Inflammatory macrophage treated with lipopolysaccharide for 1 hour (primary cell): ENCODE results near the gene KCNMA1.
A peak's percentile ranks its signal among the peaks of the same experiment; 100 is the strongest.

Source experiments
- DNase-seq, 2 donors: peaks; one replicate each; pipeline ENCODE4 v3.0.0-alpha.2; 2020 to 2022

KCNMA1 gene

DNA sequence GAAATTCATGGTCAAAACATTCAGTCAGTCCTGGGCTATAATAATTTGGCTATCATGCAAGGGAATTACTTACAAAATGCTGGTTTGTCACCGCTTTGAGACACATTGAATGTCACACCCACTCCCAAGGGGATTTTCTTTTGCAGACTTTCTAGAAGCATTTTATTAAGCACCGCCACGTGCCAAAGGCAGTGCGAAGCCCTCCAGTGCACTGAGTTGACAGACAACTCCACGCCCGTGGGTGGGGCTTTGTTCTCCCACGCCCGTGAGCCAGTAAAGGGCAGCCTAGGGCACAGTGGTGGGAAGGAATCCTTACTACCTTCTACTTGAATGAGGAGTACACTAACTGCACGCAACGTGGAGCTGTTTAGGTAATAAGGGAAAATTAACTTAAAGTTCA is 515.8 kb downstream of the KCNMA1 start:
- no peak for DNase-seq

- no peak for DNase-seq
Measured at GRCh38 chr10:77120666-77121376, 516.8 kb downstream of the KCNMA1 start.

- DNase-seq, result no peak
Measured at GRCh38 chr10:77120012-77120411, 517.6 kb downstream of the KCNMA1 start.

DNA sequence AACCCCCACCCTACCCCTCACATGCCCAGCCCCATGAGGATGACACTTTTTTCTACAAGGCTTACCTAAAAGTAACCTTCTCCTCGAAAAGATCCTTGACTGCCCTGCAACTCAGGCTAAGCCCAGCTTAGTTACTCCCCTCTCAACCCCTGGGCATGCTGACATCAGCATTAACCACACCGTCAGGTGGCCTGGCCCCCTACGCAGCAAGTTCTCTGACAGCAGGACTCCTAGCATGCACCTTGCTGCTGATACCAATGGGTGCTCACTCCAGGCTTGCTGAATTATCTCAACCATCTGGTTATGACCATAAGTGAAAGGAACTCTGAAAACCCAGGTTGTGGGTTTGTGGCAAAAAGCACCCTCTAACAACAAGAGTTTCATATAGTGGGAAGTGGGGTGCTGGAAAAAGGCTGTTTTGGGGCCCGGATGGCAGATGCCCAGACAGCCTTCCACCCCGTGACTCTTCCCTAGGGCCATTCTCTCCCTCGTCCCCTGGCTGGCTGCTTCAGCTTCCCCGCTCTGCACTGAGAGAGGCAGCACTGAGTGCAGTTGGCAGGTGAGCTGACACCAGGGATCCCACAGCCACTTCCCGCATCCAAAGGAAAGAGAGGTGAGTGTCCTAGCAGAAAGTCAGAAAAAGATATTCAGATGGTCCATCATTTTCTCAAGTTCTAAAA is 518.9 kb downstream of the KCNMA1 start:
- DNase-seq, result no peak

GRCh38 chr10:77117501-77117900 is 520.1 kb downstream of the KCNMA1 start:
- no peak for DNase-seq

DNA sequence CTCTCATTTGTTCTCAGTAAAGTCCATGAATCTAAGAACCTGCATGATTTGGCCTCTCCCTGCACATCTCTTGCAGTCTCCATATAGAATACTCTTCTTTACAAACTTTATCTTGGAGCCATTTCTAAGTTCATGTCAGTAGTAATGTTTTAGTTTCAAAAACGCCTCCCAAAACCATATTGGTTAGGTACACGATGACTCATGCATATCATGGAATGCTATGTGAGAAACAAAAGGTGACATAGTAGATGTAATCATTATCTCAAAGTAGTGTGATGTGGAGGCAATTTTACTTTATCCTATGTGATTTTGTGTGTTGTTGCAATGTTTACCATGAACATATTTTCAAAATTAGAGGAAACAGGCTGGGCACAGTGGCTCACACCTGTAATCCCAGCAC is 520.7 kb downstream of the KCNMA1 start:
- no peak for DNase-seq

DNA sequence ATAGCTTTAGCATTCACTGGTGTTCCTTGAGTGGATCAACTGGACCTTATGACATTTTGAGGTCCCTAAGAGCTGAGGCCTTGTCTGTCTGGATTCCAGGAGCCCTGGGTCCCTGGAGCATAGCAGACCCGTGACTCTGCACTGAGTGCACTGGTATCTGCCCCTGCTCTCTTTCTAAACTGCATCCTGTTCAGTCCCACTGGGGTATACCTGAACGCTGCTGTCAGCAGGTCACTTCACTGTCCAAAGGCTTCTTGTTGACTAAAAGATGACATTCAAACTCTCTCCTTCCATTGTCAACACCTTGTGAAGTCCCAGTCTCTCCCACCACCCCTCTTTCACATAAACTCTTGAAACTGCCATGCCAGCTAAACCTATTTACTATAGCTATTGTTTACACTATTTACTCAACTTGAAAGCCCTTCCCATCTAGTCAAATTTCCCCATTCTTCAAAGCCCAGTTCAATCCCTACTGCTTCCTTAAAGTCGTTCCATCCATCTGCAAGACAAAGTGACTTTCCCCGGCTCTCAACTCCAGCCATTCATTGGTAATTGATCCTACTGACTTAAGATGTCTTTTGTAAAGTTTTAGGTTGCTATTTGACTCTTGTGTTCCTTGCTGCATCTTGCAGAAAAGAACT is 523.3 kb downstream of the KCNMA1 start:
- no peak for DNase-seq

DNA sequence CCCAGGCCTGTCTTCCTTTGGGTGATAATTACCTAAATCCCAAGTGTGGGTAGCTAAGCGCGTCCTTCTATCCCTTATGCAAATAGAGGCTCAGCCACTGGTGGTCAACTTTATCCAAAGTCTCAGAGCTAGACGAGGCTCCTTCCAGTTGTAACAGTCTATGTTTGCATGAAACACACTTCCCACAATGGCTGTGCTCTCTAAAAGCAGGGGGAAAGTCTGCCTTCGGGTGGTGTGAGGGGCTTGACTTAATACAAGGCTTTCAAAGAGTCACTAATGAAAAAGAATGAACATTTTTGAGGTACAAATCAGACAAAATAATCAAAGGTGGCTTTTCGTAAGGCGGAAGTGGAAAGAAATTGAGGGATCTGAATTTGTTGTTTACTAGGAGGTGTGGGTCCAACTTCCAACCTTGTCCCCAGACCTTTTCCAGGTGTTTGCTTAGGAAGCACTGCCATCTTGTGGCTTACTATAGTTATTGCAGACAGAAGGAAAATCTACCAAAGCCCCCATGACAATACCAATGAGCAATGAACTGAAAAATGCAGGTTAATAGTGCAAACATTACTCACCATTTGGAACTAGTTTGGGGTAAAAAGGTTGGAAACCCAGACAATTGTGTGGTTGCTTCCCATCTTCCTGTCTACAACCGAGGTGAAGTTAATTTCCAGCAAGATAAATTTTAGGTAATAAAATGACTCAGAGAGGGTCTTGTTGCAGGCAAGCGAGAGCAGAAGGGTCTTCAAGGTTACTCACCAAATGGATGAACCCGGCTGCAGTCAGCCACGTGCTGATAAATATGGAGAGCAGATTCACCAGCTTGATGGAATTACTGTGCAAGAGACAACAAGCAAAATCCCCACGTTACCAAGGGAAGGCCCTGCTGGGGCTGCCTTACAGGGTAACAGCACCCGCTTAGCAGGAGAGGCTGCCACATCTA is 525.7 kb downstream of the KCNMA1 start:
- DNase-seq, result peak; percentile 9 to 59

- DNase-seq, result no peak
Measured at GRCh38 chr10:77110757-77111156, 526.9 kb downstream of the KCNMA1 start.

GRCh38 chr10:77109351-77109994 is 528.1 kb downstream of the KCNMA1 start:
- DNase-seq, result no peak

DNA sequence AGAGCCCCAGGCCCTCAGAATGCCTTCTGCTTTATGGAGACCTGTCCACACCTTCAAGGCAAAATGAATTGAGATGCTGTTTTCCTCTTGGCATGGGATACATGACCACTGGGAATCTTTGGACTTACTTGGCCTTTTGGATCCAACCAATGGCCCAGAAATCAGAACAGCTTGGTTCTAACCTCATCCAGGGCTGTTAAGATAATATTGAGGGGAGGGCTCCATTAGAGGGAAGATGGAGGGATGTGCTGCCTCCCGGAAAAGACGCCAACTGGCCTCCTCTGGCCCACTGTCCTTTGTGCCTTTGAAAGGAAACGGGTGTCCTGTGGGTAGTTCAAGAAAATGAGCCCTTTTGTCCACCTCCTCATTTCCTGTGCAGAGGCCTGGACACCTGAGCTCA is 530.9 kb downstream of the KCNMA1 start:
- no peak for DNase-seq

GRCh38 chr10:77105761-77106221 is 531.8 kb downstream of the KCNMA1 start:
- DNase-seq, result no peak

DNA sequence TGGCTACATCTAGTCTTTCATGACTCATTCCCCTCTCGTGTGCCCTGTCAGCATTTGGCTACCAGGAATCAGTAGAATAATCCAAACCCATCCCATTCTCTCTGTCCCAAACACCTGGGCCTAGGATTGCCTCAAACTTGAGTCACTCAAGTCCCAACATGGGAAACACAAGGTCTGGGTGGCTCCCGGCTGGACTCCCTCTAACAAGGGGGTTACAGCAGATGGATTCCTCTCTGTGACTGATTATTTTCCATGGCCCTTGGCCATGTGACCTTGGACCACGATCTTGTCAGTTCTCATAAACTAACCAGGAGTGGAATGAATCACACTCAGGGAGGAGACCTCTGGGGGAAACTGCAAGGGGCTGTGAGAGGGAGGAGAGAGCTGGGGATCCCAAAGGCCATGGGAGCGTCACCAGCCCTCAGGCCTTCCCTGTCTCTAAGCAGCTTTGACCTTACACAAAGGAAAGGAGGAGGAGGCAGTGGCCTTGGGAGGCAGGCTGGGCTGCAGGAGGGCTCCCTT is 533.1 kb downstream of the KCNMA1 start:
- DNase-seq, result no peak

GRCh38 chr10:77103213-77103612 is 534.4 kb downstream of the KCNMA1 start:
- DNase-seq, result no peak

DNA sequence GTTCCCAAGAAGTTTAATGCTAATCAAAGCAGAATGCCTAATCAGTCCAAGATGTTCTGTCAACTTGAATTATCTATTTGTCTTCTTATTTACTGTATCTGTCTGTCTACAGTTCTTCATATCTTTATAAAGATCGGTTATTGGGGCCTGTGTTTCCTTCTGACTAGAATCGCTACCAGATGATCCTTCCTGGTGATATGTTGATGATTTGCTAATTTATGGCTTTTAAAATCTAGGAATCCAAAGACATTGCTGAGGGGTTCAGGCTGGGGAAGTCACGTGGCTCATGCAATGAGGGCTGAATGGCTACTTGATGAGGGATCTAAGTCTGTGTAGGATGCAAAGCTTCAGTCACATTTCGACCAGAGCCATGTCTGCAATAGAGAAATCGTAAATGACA is 536.3 kb downstream of the KCNMA1 start:
- no peak for DNase-seq

GRCh38 chr10:77099136-77099535 is 538.5 kb downstream of the KCNMA1 start:
- DNase-seq, result no peak

DNA sequence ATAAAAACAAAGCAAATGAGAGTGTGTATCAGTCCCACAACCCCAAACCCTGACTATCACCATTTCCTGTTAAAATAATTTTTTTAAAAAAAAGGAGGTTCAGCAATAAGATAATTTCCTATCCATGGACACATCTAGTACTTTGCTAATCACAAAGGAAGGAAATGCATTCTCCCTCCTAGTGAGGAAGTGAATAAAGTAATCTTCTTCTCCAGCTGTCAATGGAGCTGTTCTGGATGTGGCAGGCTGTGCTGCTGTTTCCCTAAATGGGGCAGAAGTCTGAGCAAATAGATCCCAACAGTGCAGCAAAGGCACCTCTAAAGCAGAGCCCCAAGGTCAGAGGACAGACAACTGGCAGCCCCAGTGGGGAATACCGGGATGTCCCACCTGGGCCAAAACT is 540.0 kb downstream of the KCNMA1 start:
- DNase-seq, result no peak

GRCh38 chr10:77093126-77093525 is 544.5 kb downstream of the KCNMA1 start:
- DNase-seq, result no peak

GRCh38 chr10:77091597-77092165 is 545.9 kb downstream of the KCNMA1 start:
- no peak for DNase-seq

DNA sequence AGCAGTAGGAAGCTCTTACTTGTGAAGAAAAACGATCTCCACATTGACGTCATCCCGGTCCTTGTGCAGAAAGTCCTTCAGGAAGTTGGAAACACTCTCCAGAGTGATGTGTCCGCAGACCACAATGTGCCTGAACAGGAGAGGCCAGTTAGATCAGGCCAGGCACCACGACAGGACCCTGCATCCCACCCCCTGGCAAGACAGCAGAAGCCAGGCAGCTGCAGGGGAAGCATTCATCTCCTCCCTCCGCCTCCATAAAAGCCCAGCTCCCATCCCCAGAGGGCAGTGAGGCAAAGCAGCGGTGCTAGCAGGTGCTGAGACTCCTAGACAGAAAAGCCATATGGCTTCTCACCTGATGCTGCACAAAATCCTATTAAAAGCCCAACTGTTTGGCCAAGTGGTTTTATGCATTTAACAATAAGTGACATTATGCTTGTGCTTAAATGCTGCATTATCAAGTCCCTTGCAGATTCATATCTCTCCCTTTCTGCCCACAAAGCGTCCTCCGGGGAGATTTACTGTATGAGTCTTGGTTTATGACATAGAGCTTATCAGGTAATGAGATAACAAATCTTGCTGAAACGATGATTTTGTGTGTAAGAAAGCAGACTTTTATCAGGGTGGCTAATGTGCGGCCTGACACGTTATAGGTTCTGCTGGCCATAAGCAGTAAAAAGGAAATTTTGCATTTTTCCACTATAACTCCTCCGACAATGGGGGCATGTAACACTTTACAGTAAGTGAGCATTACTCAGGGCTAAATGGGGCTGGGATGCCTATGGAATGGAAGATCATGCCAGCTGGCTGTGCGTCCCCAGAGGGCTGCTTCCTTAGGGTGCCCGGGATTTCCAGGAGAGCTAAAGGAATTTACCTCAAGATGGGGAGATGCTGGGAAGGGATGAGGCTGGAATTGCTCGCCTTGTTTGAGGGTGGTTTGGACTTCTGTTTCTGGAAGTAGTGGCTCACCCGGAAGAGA is 546.9 kb downstream of the KCNMA1 start:
- DNase-seq, result no peak

DNA sequence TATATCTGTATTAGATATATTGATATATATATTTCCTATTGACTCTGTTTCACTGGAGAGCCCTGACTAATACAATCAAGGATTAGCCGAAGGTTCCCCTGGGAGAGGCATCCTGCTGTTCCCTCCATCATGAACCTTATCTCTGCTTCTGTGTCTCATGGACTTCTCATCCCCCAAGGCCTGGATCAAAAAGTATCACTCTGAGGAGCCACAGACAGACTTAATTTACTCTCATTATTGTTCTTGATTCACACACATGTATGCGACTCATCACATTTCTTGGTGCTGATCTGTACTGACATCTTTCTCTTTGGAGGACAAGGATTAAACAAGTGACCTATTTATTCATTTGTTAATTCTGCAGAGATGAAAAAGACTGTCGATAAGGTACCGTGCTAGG is 550.2 kb downstream of the KCNMA1 start:
- no peak for DNase-seq
